Stimulated activated CD4-positive, alpha-beta T cell treated with anti-CD3 and anti-CD28 coated beads, Interleukin-1b, Interleukin-23, amount 100 ng/mL, for 4 hours (primary cell): ENCODE results near the gene PPP1R12C.
"Not testable (repeated sequence)": the region's sequence is repeated elsewhere in the genome, so short reads cannot be mapped to it uniquely, and the experiment has no call there.

Source experiments
- DNase-seq, 2 donors: peaks; one replicate each; pipeline ENCODE4 v3.0.0-alpha.2; 2020; ENCODE audit warnings: low read depth in 2 of 2

The PPP1R12C gene

DNA sequence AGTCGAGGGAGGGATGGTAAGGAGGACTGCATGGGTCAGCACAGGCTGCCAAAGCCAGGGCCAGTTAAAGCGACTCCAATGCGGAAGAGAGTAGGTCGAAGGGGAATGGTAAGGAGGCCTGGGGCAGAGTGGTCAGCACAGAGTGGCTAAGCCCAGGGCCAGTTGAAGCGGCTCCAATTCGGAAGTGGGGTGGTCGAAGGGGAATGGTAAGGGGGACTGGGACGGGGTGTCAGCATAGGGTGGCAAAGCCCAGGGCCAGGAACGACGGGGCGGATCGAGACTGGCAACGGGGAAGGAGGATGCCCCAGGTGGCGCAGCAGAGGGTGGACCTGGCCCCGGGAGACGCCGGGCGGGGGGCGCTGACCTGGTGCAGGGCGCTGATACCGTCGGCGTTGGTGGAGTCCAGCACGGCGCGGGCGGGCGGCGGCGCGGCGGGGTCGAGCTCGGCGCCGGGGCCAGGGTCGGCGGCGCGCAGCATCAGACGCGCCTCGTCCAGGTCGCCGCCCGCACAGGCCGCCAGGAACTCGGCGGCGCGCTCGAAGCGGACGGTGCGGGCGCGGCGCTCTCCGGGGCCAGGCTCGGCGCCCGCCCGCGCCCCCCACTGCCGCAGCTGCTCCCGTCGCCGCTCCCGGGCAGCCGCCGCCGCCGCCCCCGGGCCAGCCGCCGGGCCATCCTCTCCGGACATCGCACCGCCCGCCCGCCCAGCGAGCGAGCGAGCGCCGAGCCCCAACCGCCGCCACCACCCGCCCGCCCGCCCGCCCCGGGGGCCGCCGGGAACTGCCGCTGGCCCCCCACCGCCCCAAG is at the start of gene PPP1R12C:
TSS of gene PPP1R12C (minus strand) at position 779 of the 804 bp plus-strand sequence. CDS start at position 685, 94 bp downstream.
- DNase-seq, result no peak

DNA sequence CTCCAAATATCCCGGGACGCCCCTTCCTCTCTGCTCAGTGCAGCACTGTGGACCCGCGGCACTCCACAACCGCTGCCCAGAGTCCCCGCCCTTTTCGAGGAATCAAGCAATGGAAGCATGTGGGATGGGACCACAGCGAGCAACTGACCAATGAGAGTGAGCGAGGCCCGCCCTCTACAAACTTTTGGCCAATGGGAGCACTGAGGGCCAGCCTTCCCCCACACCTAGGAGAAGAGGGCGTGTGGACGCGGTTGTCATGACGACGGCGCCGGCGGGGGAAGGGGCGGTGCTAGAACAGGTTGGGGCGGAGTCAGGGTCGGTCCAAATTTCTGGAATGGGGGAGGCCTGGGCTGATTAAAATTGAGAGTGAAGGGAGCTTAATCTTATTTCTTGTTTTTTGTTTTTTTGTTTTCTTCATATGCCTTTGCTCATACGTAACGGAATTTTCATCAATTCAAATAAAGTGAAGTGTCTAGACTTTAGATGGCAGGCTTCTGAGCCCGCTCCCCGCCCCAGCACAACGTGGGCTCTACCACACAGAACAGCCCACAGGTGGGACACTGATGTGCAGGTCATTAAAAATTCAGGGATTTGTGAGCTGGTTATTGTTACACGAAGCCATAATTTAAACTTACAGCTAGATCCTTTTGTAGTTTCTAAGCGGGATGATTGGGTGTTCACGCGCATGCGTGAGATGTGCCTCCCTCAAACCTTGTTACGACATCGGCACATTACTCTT is 49.3 kb upstream of the PPP1R12C start, which contains the start of gene DNAAF3:
TSS of gene DNAAF3 (minus strand) at position 84 of the 739 bp plus-strand sequence. CDS start 200 bp downstream, outside the sequence.
- DNase-seq, result peak; percentile 48 to 66

DNA sequence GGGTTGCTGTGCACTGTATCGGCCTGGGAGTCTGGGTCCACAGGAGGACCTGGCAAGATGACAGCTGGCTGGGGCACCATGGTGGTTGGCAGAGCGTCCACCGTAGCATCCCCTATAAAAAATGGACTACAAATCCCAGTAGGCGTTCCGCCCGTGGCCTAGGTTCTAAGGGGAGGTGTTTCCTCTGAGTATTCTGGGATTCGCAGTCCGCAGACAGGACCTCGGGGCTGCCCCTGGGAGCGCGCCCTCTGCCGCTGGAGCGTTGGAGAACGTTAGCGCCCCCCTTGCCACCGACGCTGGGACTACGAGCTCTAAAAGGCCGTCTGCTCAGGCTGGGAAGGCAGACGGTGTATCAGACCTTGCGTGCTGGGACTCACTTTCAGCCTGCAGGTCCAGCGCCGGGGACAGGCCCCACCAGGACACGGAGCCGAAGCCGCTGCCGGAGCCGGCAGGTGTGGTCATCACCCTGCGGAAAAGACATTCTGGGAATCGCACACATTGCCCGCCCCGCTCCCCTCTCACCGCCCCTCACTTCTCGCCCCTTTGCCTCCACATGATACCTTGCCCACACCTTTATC is 48.6 kb upstream of the PPP1R12C start:
- peak in 1 of 2 donors; percentile 34 for DNase-seq

DNA sequence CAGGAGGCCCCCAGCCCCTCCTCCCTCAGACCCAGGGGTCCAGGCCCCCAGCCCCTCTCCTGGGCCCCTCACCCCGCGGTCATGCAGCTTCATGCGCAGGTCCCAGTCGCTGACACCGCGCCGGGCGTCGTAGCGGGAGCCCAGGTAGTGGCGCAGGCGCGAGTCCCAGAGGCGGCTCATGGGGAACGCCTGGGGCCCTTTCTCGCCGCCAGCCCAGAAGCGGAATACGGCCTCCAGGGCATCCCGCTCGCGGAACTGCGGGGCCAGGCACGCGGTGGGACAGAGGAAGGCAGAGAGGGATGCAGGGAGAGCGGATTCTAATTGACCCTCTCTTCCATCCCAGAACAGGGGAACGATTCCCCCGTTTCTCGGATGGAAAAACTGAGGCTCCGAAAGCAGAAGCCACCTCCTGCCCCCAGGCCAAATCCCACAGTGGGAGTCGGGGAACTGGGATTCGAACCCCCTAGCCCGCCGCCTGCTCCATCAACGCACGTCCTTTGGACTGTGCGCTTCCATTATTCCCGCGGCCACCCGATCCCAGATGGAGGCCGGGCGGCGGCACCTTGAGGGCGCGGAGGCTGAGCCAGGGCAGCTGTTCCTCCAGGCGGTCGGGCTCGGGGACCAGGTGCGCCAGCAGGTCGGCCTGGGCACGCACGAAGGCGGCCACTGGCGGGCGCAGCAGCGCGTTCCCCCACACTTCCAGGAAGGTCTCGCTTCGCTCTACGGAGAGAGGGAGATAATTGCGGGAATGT is 44.3 kb upstream of the PPP1R12C start:
- no peak for DNase-seq

DNA sequence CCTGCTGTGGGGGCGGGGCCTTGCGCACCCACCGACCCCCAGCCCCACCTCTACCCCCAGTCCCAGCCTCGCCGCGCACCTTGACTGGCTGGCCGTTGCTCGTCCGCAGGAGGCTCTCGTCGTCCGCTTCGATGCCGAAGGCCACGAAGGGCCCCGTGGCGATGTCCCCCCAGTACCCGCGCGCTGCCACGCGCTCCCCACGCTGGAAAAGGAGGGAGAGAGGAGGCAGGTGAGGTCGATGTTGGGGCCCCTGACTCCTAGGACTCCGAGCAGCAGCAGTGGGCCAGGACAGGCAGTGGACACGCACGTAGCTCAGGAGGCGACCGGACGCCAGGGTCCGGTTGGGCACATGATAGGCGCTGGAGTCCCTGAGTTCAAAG is 43.5 kb upstream of the PPP1R12C start:
- DNase-seq, result no peak

DNA sequence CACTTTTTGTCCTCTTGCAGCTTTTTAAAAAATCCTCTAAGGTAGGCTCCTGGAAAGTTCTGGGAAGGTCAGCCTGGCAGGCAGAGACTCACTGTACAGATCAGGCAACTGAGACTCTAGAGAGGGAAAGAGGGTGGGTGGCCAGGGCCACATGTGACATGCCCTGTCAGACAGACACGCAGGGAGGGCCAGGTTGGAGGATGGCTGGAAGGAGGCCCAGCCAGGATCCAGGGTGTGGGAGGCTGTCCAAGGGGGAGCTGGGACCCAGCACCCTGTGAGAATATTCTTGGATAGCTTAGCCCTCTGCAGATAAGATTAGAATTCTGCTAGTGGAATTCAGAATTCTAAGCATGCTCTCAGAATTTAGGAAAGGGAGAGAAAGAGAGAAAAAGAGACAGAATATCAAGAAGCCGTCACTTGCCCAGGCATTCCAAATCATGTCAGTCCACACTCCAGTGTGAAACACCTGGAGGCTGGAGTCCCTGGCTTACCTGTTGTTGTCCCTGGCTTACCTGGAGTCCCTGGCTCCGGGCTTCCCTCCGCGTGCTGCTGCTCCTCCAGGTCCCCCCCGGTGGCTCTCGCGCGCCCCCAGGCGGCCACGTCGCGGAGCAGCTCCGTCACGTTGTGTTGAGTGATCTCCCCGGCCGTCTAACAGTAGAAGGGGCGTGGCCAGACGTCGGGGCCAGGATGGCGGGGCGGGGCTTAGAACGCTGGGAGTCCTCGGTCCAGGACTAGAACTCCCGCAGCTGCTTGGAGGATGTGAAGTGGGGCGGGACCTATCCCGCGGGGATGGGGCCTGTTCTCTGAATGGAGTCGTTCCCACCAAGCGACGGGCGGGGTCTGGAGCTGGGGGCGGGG is 42.9 kb upstream of the PPP1R12C start:
- DNase-seq, result peak; percentile 75 to 86

DNA sequence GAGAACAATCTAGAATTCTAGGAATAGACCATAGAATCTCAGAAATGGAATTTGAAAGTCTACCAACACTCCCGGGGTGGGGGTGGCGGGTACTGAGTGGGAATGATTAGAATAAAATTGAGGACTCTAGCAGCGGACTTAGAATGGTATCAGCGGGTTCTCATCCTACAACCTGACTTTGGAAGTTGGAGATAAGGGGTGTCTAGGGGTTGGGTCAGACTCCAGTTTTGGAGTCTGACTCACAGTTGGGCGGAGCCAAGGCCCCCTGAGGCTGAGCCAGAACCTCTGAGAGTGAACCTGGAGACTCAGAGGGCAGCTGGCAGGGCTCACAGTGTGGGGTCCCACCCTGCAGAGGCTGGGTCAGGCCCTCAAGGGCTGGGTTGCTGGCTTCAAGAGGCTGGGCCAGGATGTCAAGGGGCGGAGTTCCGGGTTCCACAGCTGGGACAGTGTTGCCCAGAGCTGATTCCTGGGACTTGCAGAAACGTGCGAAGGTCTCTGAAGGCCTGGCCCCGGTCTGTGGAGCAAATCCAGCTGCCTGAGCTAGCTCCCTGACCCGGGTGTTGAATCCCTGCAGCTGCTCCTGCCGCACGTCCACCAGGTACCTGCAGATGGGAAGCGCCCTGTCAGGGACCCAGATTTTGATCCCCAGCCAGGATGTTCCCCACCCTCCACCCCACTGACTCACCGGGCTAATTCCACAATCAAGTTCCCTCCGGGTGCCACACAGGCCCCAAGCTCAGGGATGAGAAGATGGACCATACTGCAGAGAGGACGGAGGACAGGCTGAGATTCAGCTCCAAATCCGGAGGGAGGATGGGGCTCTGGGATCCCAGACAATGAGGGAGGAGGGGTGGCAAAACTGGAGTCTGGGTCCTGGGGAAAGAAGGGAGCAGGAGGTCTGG is 41.7 kb upstream of the PPP1R12C start:
- no peak for DNase-seq

DNA sequence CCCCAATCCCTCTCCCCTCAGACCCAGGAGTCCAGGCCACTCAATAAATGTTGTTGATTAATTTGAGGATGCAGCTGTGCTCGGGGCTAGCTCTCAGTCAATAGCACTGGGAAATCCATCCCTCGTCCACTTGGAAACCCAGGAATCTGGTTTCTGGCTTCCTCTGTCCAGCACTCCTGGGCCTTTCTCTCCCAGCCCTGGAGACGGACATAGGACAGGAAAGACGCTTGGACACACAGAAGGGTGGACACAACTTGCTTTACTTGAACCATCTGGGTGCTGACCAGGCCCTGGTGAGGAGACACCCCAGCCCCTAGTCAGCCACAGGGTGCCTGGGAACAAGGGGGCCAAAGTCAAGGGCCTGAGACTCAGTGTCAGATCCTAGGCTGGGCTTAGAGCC is 41.0 kb upstream of the PPP1R12C start:
- DNase-seq, result no peak

DNA sequence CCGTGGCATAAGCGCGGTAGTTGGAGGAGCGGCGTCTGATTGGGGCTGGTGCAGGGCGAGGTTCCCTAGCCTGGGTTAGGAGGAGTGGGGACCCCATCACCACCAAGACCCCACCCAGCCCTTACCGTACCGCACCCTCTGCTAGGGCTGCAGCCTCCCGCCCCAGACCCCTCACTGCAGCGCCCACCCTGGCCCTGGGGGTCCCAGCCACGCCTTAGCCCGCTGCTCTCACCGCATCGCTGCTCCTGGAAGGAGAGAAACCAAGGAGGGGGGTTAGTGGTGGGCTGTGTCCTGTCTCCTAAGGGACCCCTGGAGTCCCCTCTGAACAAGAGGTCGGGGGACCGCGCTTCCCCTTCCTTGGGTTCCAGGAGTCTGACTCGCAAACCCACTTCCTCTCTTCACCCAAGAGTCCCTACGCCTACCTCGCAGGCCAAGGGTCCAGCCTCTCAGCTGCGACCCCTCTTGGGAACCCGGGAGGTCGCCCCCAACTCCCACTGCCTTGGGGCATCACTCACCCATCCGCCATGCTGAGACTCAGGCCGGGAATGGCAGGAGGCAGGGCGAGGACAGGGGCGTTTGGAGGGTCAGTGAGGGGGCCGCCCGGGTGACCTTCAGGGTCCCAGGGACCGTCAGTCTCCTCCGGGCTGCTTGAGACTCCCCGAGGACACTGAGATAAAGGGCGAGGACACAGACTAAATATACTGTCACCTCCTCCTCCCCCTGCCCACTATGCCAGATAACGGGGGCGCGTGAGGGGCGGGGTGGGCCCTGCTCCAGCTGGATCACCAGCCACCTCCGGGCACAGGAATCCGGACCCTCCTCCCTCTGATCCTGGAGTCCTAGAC is 39.8 kb upstream of the PPP1R12C start, which contains the start of gene TNNI3:
TSS of gene TNNI3 (minus strand) at position 669 of the 845 bp plus-strand sequence. CDS start at position 526, 143 bp downstream.
- DNase-seq, result no peak

DNA sequence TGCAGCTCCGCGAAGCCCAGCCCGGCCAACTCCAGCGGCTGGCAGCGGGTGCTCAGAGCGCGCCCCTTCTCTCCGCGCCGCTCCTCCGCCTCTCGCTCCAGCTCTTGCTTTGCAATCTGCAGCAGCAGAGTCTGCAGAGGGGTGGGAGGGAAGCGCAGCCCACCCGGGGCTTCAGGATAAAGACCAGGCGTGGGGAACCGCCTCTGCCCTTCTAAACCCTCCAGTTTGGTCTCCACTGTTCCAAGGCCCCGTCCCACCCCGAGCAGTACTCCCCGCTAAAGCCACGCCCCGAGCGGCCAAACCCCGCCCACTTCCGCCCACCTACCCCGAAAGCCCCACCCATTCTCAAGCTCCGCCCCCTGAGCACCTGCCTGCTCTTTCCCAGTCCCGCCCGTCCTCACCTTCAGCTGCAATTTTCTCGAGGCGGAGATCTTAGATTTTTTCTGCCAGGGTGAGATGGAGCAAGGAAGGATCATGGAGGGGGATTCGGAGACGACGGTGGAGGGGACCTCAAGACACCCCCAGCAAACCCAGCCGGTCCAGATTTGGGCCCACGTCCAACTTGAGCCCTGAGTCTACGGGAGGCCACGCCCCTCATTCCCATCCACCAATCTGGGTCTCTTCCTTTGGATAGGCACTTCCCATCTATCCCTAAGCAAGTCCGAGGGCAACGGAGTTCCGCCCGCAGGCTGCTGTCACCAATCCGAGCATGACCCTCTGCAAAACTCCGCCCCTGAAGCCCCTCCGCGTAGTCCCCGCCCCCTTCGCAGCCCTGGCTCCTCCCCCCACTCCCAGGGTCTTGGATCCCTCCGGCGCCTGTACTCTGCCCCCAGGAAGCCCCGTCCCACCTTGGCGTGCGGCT is 39.0 kb upstream of the PPP1R12C start:
- DNase-seq, result no peak

DNA sequence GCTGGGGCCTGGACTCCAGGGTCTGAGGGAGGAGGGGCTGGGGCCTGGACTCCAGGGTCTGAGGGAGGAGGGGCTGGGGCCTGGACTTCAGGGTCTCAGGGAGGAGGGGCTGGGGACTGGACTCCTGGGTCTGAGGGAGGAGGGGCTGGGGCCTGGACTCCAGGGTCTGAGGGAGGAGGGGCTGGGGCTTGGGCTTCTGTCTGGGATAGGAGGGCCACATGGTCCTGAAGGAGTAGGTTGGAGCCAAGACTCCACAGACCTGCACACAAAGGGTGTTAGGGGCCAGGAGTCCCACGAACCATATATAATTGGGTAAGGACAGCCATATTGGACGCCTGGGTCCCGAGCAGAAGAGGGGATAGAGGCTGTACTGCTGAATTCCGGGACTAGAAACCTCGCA is 38.3 kb upstream of the PPP1R12C start:
- DNase-seq, result not testable (repeated sequence)

DNA sequence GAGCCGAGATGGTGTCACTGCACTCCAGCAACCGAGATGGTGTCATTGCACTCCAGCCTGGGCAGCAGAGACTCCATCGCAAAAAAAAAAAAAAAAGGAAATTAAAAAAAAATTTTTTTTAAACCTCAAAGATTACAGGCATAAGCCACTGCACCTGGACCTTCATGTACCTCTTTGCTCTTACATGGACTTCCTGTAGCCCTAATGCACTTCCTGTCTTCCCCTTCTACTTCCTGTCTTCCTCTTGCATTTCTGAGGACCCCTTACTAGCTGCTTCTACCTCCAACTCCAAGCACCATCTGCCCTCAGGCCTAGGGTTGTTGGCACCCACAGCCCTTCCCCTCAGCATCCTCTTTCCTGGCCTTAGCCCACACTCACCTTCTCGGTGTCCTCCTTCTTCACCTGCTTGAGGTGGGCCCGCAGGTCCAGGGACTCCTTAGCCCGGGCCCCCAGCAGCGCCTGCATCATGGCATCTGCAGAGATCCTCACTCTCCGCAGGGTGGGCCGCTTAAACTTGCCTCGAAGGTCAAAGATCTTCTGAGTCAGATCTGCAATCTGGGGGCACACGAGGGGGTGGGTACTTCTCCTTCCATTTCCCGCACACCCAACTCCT is 36.3 kb upstream of the PPP1R12C start:
- no peak for DNase-seq

DNA sequence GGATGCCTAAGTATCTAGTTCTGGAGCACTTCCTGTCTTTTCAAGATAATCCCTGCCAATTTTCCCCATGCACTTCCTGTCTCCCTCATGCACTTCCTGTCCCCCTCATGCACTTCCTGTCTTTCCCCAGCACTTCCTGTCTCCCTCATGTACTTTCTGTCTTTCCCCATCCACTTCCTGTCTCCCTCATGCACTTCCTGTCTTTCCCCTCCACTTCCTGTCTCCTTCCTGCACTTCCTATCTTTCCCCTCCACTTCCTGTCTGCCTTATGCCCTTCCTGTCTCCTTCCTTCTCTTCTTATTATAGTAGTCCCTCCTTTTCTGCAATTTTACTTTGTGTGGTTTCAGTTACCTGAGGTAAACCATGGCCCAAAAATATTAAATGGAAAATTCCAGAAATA is 34.6 kb upstream of the PPP1R12C start:
- no peak for DNase-seq

DNA sequence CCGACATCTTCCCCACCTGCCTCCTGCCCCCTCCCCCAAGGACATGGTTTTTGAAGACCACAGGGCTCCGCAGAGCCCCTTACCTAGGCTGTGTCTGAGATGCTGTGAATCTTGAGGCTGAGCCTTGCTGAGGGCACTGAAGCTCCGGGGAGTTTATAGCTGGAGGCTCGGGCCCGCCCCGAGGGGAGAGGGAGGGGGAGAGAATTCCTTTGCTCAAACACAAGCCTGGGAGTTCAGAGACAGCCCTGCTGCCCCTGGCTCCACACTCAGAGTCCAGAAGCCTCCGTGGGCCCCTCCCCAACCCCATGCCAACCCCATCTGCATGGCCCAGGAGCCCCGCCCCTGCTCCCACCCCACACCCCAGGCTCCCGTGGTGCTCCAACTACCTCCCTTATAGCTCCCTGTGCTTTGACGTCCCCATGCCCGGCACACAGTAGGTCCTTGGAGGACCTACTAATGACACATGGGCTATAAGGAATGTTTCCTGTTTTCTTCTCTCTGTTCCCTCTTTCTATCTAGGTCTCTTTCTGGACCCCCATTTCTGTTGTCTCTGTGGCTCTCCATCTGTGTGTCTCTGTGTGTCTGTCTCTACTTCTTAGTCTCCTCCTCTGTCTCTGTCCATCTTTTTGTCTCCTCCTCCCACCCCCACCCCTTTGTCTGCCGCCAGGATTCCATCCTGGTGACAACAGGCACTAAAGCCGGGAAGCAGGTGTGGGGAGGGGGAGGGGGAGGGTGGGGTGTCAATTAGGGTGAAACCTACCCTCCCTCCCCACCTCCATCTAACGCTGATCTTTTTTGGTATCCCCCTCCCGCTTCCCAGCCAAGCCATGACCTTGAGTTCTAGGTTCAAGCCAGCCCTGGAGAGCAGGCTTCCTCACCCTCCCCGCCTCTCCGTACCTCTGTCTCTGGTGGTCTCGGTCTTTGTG is 31.9 kb upstream of the PPP1R12C start, which contains the start of gene TNNT1:
TSS of gene TNNT1 (minus strand) at position 129 of the 926 bp plus-strand sequence. CDS start 2,049 bp downstream, outside the sequence.
- no peak for DNase-seq

DNA sequence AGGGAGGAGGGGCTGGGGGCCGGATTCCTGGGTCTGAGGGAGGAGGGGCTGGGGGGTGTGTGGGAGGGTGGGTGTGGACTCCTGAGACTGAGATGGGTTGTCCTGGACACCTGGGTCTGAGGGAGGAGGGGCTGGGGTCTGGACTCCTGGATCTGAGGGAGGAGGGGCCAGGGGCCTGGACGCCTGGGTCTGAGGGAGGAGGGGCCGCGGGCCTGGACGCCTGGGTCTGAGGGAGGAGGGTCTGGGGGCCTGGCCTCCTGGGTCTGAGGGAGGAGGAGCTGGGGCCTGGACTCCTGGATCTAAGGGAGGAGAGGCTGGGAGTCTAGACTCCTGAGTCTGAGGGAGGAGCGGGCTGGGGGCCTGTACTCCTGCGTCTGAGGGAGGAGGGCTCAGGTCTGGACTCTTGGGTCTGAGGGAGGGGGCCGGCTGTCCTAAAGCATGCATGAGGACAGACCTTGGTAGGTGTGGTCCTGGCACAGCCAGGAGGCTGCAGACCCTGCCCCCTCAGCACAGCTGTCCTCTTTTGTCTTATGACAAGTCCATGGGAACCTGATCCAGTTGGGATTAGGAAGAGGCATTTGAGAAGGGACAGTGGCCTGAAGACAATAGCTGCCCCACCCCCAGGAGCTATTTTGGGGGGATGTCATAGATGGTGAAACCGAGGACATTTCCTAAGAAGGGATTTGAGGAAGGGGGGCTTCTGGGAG is 30.3 kb upstream of the PPP1R12C start:
- no peak for DNase-seq
